HG03039 (cell line): ENCODE data around the gene LGALS4.
"Not testable (repeated sequence)": the region's sequence is repeated elsewhere in the genome, so short reads cannot be mapped to it uniquely, and the experiment has no call there.

ENCODE experiments used
- ATAC-seq: cut with Tn5 transposase; IDR thresholded peaks from one replicate; pipeline ENCODE4 v1.9.1; 2021; ENCODE audit warnings: mild to moderate bottlenecking, moderate library complexity; ENCODE audit not compliant: unreplicated experiment

The LGALS4 gene

DNA sequence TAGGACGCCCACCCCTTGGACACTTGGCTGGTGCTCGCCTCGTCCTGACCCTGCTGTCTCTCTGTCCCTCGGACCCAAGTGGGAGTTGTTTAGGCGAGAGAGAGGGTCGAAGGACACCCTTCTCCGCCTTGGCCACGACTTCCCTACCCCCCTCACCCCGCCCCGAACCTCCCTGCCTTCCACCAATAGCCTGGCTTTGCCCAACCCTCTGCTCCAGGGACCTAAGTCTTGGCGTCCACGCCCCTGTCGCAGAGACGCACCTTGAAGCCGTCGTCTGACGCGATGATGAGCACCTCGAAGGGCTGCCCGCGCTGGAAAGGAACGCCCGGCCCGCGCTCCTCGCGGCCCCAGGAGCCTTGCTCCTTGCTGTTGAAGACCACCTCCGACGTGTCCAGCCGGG, 41.2 kb downstream of the LGALS4 start:
- ATAC-seq = not testable (repeated sequence)

DNA sequence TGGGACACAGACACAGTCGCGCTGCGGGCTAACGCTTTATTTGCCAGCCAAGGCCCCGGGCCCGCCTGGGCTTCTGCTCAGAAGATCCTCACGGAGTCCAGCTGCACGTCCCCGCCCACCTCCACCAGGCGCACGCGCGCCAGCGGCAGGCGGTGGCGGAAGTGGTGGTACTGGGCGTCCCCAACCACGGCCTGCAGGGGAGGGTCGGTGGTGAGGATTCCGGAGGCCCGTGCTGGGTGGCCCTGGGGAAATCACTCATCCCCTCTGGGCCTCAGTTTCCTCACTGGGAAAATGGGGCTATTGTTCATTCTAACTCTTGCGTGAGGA, 41.8 kb downstream of the LGALS4 start:
- peak; percentile 49 for ATAC-seq

DNA sequence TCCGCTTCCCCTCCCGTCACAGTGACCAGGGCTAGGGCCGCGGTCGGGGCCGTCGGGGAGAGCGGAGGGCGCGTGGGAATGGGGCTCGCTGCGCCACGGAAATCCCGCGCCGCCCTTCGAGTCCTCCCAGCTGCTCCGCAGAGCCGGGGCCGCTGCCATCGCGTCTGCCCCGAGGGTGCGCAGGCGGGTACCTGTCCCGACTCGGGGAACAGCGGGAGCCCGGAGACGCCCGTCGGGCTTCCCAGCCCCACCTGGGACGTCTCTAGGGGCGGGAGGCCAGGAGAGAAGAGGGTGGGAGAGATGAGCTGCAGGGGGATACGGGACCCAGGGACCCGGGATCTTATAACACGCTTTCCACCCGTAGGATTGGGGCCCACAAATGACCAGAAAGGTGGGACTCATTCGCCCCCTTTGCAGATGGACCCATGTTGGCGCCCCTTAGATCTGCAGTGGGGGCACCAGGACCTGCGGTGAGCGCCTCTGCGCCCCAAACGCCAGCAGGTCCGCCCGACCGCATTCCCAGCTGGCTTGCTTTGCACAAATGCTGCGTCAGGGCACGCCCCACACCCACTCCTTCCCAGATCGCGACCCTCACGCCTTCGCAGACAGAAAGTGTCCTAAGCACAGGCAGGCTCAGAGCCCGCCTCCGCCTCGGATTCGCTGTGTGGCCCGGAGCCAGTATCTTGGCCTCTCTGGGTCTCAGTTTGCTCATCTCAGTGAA, 42.4 kb downstream of the LGALS4 start:
- peak; percentile 24 for ATAC-seq

DNA sequence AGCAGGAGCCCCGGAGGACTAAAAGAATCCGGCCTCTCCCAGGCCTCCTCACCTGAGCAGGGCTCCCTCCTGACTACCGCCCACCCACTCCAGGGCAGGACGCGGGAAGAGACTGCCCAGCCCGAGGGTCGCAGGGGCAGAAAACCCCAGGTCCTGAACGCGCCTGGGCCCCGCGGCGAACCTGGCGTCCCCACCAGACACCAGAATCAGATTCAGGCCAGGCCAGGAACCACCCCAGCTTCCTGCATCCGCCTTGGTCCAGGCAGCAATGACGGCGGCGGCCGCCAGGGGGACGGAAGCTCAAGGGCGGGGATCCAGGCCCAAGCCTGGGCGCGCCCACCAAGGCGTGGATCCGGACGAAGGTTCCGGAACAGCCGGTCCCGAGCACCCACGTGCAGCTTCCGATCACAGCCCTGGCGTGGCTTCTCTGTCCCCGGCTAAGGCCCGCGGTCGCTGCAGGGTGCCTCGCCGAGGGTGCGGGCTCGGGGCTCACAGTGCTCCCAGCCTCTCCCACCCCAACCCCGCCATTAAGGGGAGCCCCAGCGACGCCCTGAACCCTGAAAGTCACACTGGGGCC, 43.0 kb downstream of the LGALS4 start:
- ATAC-seq = no peak

DNA sequence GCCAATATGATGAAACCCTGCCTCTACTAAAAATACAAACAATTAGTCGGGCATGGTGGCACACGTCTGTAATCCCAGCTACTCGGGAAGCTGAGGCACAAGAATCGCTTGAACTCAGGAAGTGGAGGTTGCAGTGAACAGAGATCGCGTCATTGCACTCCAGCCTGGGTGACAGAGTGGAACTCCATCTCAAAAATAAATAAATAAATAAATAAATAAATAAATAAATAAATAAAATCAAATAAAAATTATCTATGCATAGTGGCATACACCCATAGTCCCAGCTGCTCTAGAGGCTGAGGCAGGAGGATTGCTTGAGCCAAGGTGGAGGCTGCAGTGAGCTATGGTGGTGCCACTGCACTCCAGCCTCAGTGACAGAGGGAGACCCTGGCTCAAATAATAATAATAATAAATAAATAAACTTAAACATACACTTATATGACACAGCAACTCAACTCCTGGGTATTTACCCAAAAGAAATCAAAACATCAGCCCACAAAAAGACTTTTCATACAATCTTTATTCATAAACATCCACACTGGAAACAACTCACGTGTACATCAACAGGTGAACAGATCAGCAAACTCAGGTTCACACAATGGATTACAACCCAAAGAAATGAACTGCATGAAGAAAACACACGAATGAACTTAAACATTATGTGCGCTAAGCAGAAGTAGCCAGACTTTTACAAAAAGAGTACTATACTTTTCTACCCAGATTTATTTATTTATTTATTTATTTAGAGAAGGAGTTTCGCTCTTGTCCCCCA, 46.3 kb downstream of the LGALS4 start:
- ATAC-seq = no peak

DNA sequence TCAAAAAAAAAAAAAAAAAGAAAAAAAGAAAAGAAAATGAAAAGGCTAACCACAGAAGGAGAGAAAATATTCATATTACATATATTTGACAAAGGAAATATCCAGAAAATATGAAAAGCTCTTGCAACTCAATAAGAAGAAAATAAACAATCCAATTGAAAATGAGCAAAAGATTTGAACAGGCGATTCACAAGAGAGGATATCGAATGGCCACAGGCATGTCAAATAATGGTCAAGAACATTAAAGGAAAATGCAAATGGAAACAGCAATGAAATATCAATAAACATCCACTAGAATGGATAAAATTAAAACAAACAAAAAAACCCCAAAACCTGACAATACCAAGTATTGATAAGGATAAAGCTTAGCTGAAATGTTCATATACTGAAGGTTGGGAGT, 47.5 kb downstream of the LGALS4 start:
- ATAC-seq = no peak

DNA sequence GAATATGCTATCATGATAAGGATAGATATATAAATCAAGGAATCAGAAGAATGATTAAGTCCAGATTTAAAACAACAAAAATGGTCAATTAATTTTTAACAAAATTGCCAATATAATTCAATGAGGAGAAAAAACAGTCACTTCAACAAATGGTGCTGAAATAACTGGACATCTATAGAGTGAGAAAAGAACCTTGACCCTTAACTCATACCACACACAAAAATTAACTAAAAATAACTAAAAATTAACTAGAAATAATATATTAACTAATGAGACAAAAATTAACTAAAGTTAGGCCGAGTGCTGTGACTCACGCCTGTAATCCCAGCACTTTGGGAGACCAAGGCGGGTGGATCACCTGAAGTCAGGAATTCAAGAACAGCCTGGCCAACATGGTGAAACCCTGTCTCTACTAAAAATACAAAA, 48.9 kb downstream of the LGALS4 start:
- ATAC-seq = no peak

DNA sequence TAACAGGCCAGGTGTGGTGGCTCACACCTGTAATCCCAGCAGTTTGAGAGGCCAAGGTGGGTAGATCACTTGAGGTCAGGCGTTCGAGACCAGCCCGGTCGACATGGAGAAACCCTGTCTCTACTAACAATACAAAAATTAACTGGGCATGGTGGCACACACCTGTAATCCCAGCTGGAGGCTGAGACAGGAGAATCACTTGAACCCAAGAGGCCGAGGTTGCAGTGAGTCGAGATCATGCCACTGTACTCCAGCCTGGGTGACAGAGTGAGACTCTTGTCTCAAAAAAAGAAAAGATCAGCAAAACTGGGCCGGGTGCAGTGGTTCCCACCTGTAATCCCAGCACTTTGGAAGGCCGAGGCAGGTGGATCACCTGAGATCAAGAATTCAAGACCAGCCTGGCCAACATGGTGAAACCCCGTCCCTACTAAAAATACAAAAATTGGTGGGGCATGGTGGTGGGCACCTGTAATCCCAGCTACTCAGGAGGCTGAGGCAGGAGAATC, 50.8 kb downstream of the LGALS4 start:
- ATAC-seq = not testable (repeated sequence)

DNA sequence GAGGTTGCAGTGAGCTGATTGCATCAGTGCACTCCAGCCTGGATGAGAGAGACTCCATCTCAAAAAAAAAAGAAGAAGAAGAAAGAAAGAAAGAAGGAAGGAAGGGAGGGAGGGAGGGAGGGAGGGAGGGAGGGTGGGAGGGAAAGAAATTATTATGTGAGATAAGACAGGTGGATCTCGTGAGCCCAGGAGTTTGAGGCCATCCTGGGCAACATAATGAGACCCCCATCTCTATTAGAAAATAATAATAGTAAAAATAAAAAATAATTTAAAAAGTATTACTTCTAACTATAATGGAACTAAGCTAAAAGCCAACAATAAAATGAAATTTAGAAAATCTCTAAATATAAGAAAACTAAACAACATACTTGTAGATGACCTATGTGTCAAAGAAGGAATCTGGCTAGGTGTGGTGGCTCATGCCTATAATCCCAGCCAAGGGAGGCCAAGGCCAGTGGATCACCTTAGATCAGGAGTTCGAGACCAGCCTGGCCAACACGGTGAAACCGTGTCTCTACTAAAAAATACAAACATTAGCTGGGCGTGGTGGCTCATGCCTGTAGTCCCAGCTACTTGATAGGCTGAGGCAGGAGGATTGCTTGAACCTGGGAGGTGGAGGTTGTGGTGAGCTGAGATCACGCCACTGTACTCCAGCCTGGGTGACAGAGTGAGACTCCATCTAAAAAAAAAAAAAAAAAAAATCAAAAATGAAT, 51.8 kb downstream of the LGALS4 start:
- not testable (repeated sequence) for ATAC-seq

DNA sequence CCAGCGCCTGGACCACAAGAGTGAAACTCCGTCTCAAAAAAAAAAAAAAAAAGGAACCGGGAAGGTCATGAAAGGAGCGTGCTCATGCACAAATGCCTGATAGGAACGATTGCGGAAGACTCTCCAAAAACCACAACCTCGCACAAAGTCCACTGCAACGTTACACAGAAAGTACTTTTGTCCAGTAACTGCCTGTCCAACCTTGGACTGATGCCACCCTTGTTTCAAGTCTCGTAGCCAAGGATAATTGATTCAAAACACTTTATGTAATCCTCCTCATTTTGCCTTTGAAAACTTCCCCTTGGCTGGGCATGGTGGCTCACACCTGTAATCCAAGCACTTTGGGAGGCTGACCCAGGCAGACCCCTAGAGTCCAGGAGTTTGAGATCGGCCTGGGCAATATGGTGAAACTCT, 53.1 kb downstream of the LGALS4 start:
- ATAC-seq = no peak

DNA sequence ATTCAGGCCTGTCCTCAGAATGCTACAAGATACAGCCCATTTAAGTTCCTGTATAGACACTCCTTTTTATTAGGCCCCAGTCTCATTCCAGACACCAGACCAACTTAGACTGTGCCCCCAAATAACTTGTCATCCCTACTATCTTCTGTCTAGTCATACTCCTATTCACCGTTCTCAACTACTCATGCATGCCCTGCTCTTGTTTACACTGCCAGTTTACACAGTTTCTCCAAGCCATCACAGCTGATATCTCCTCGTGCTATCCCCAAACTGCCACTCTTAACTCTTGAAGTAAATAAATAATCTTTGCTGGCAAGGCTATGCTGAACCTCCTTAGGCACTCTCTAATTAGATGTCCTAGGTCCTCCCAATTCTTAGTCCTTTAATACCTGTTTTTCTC, 58.5 kb downstream of the LGALS4 start:
- ATAC-seq = not testable (repeated sequence)

DNA sequence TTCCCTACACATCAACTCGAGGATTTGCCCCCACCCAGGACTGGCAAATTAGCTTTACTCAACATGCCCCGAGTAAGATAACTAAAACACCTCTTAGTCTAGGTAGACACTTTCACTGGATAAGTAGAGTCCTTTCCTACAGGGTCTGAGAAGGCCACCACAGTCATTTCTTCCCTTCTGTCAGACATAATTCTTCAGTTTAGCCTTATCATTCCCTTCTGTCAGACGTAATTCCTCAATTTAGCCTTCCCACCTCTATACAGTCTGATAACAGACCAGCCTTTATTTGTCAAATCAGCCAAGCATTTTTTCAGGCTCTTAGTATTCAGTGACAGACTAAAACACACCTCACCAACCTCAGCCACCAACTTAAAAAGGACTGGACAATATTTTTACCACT, 59.0 kb downstream of the LGALS4 start:
- ATAC-seq = not testable (repeated sequence)
